Measurements from ENCODE around the gene IGSF3. TPM values are rescaled to one million over a fixed set of nuclear protein-coding genes. Genes with fewer than 3 reads are reported as not detected.
"Not testable (repeated sequence)": the region's sequence is repeated elsewhere in the genome, so short reads cannot be mapped to it uniquely, and the experiment has no call there.

IGSF3 gene
- total RNA-seq, 4 donors from 2014 or later = 48.1 to 59.2 (median 55.6) TPM

- H3K4me1 ChIP-seq = peaks cover 39% of the 10 kb centered on the region
- not testable (repeated sequence) for H3K27ac ChIP-seq; DNase-seq (ENCODE audit: low spot score in 2 of 2)
Measured at GRCh38 chr1:116629441-116629840, 38.1 kb downstream of the IGSF3 start.

GRCh38 chr1:116628448-116628847 is 39.1 kb downstream of the IGSF3 start:
- WGBS = 84% methylated on average over 4 of the region's 4 CpGs

More at GRCh38 chr1:116629441-116629840, 38.1 kb downstream of the IGSF3 start:
- not testable (repeated sequence) for H3K4me3 ChIP-seq, H3K27me3 ChIP-seq, H3K9me3 ChIP-seq, H3K36me3 ChIP-seq
- WGBS = 65% methylated on average over 2 of the region's 2 CpGs

GRCh38 chr1:116627357-116627756 is 40.2 kb downstream of the IGSF3 start:
- not testable (repeated sequence) for H3K27ac ChIP-seq; H3K36me3 ChIP-seq; H3K4me3 ChIP-seq; H3K27me3 ChIP-seq; DNase-seq (ENCODE audit: low spot score in 2 of 2); H3K9me3 ChIP-seq
- 79% methylated on average over 7 of the region's 7 CpGs for WGBS
- H3K4me1 ChIP-seq = peaks cover 34% of the 10 kb centered on the region

More at GRCh38 chr1:116628448-116628847, 39.1 kb downstream of the IGSF3 start:
- no peak for DNase-seq (ENCODE audit: low spot score in 2 of 2)
- no peaks in the 10 kb centered on the region for H3K9me3 ChIP-seq
- H3K4me1 ChIP-seq = peaks cover 37% of the 10 kb centered on the region
- no peaks in the 10 kb centered on the region for H3K36me3 ChIP-seq
- no peak overlapping the region for H3K4me3 ChIP-seq
- H3K27me3 ChIP-seq = no peaks in the 10 kb centered on the region
- no peak overlapping the region for H3K27ac ChIP-seq
- TF ChIP-seq EP300 (IDR thresholded peaks at IDR 0.05) (no peak), POLR2A (IDR thresholded peaks at IDR 0.05) (no peak), POLR2AphosphoS5 (IDR thresholded peaks at IDR 0.05) (no peak), CTCF (IDR thresholded peaks at IDR 0.05) (no peak)

- not testable (repeated sequence) for H3K36me3 ChIP-seq; H3K27me3 ChIP-seq; H3K9me3 ChIP-seq; DNase-seq (ENCODE audit: low spot score in 2 of 2); H3K27ac ChIP-seq; H3K4me3 ChIP-seq
- peaks cover 34% of the 10 kb centered on the region for H3K4me1 ChIP-seq
- 94% methylated on average over 7 of the region's 7 CpGs for WGBS
Measured at GRCh38 chr1:116626915-116627314, 40.6 kb downstream of the IGSF3 start.

GRCh38 chr1:116625155-116625554 is 42.4 kb downstream of the IGSF3 start:
- not testable (repeated sequence) for H3K36me3 ChIP-seq; H3K27me3 ChIP-seq; H3K27ac ChIP-seq; H3K4me3 ChIP-seq; H3K9me3 ChIP-seq; DNase-seq (ENCODE audit: low spot score in 2 of 2)
- H3K4me1 ChIP-seq = peaks cover 31% of the 10 kb centered on the region
- WGBS = 76% methylated on average over 5 of the region's 5 CpGs

- H3K27me3 ChIP-seq = no peaks in the 10 kb centered on the region
- no peaks in the 10 kb centered on the region for H3K9me3 ChIP-seq
- no peak overlapping the region for H3K4me3 ChIP-seq
- no peak overlapping the region for H3K27ac ChIP-seq
- no peak for TF ChIP-seq EP300 (IDR thresholded peaks at IDR 0.05)
- TF ChIP-seq POLR2A (IDR thresholded peaks at IDR 0.05) = no peak
- no peak for TF ChIP-seq POLR2AphosphoS5 (IDR thresholded peaks at IDR 0.05)
- TF ChIP-seq CTCF (IDR thresholded peaks at IDR 0.05) = no peak
- DNase-seq (ENCODE audit: low spot score in 2 of 2) = no peak
- WGBS = 89% methylated on average over 7 of the region's 7 CpGs
- peaks cover 24% of the 10 kb centered on the region for H3K4me1 ChIP-seq
- H3K36me3 ChIP-seq = no peaks in the 10 kb centered on the region
Measured at GRCh38 chr1:116624040-116624439, 43.5 kb downstream of the IGSF3 start.

- peak overlapping the region; percentile 51 for H3K27ac ChIP-seq
- 75% methylated on average over 2 of the region's 2 CpGs for WGBS
- H3K27me3 ChIP-seq; H3K9me3 ChIP-seq; DNase-seq (ENCODE audit: low spot score in 2 of 2); H3K4me3 ChIP-seq; H3K36me3 ChIP-seq: not testable (repeated sequence)
- peaks cover 18% of the 10 kb centered on the region for H3K4me1 ChIP-seq
Measured at GRCh38 chr1:116622496-116622895, 45.0 kb downstream of the IGSF3 start.

- peaks cover 18% of the 10 kb centered on the region for H3K4me1 ChIP-seq
- not testable (repeated sequence) for DNase-seq (ENCODE audit: low spot score in 2 of 2); H3K27ac ChIP-seq; H3K36me3 ChIP-seq; H3K9me3 ChIP-seq; H3K27me3 ChIP-seq; H3K4me3 ChIP-seq
- WGBS = 72% methylated on average over 2 of the region's 2 CpGs
Measured at GRCh38 chr1:116621756-116622155, 45.8 kb downstream of the IGSF3 start.

- not testable (repeated sequence) for H3K9me3 ChIP-seq; H3K4me3 ChIP-seq; H3K36me3 ChIP-seq; H3K27me3 ChIP-seq; H3K27ac ChIP-seq; DNase-seq (ENCODE audit: low spot score in 2 of 2)
- WGBS = no CpG with 5 or more reads among the region's 3 CpGs
- H3K4me1 ChIP-seq = peaks cover 18% of the 10 kb centered on the region
Measured at GRCh38 chr1:116620392-116620791, 47.1 kb downstream of the IGSF3 start.

GRCh38 chr1:116619106-116619505 is 48.4 kb downstream of the IGSF3 start:
- not testable (repeated sequence) for DNase-seq (ENCODE audit: low spot score in 2 of 2); H3K9me3 ChIP-seq; H3K36me3 ChIP-seq; H3K4me3 ChIP-seq; H3K27ac ChIP-seq; H3K27me3 ChIP-seq
- 46% methylated on average over 4 of the region's 4 CpGs for WGBS
- H3K4me1 ChIP-seq = peaks cover 13% of the 10 kb centered on the region

- peaks cover 12% of the 10 kb centered on the region for H3K4me1 ChIP-seq
- not testable (repeated sequence) for H3K9me3 ChIP-seq; DNase-seq (ENCODE audit: low spot score in 2 of 2); H3K36me3 ChIP-seq; H3K27ac ChIP-seq; H3K4me3 ChIP-seq; H3K27me3 ChIP-seq
- WGBS = 77% methylated on average over 5 of the region's 5 CpGs
Measured at GRCh38 chr1:116617808-116618207, 49.7 kb downstream of the IGSF3 start.

- H3K27ac ChIP-seq = not testable (repeated sequence)
- 90% methylated on average over 8 of the region's 13 CpGs for WGBS
Measured at GRCh38 chr1:116613825-116614224, 53.7 kb downstream of the IGSF3 start.

More at GRCh38 chr1:116613825-116614224, 53.7 kb downstream of the IGSF3 start:
- not testable (repeated sequence) for H3K4me3 ChIP-seq; H3K27me3 ChIP-seq; H3K36me3 ChIP-seq; H3K9me3 ChIP-seq; DNase-seq (ENCODE audit: low spot score in 2 of 2); H3K4me1 ChIP-seq

All from suprapubic skin (tissue), 4 donors.